ENCODE measurements around the gene OLFML2B.

DNA sequence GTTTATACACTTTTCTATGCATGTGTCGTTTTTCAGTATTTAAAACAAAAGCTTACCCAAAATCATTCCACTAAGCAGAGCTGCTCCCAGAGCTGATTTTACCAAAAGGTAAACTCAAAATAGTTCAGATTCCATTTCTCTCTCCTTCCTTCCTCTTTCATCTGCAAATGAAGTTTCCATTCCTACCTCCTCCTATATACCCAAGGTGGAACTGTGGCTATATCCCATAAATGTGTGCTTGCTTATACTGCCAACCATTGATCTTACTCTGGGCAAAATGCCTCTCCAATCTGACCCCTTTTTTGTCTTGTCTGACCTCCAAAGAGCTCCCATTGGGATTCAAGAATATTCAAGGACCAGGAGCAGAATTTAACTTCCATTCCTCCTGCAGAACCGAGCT, 9.5 kb downstream of the OLFML2B start:
- TF ChIP-seq, protein P1, sequence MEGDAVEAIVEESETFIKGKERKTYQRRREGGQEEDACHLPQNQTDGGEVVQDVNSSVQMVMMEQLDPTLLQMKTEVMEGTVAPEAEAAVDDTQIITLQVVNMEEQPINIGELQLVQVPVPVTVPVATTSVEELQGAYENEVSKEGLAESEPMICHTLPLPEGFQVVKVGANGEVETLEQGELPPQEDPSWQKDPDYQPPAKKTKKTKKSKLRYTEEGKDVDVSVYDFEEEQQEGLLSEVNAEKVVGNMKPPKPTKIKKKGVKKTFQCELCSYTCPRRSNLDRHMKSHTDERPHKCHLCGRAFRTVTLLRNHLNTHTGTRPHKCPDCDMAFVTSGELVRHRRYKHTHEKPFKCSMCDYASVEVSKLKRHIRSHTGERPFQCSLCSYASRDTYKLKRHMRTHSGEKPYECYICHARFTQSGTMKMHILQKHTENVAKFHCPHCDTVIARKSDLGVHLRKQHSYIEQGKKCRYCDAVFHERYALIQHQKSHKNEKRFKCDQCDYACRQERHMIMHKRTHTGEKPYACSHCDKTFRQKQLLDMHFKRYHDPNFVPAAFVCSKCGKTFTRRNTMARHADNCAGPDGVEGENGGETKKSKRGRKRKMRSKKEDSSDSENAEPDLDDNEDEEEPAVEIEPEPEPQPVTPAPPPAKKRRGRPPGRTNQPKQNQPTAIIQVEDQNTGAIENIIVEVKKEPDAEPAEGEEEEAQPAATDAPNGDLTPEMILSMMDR (conservative IDR thresholded peaks at IDR 0.05; ENCODE audit: low read depth, low read length), result no peak
- no peak for TF ChIP-seq EZH2 (IDR thresholded peaks at IDR 0.05; ENCODE audit: borderline replicate concordance, low read depth, low read length, poor library complexity, severe bottlenecking)
